Stimulated activated naive CD8-positive, alpha-beta T cell treated with anti-CD3 and anti-CD28 coated beads, Interleukin-15, Interleukin-2, amounts not matched to agents 100 ng/mL and 50 ng/mL, for 24 hours (primary cell): ENCODE results near the gene ZDHHC16.

ENCODE experiments used
- H3K27ac Mint-ChIP-seq: one replicate; pipeline ENCODE4 v1.8.0; 2021; ENCODE audit warnings: mild to moderate bottlenecking, mixed read lengths
- H3K27me3 Mint-ChIP-seq: one replicate; pipeline ENCODE4 v1.8.0; 2021; ENCODE audit warnings: mixed read lengths
- H3K36me3 Mint-ChIP-seq: one replicate; pipeline ENCODE4 v1.8.0; 2021; ENCODE audit warnings: low read depth, mixed read lengths
- H3K4me1 Mint-ChIP-seq: one replicate; pipeline ENCODE4 v1.8.0; 2021; ENCODE audit warnings: low read depth, mixed read lengths
- H3K4me3 Mint-ChIP-seq: one replicate; pipeline ENCODE4 v1.8.0; 2021; ENCODE audit warnings: mild to moderate bottlenecking, mixed read lengths
- H3K9me3 Mint-ChIP-seq: one replicate; pipeline ENCODE4 v1.8.0; 2021; ENCODE audit warnings: mixed read lengths

Gene ZDHHC16

DNA sequence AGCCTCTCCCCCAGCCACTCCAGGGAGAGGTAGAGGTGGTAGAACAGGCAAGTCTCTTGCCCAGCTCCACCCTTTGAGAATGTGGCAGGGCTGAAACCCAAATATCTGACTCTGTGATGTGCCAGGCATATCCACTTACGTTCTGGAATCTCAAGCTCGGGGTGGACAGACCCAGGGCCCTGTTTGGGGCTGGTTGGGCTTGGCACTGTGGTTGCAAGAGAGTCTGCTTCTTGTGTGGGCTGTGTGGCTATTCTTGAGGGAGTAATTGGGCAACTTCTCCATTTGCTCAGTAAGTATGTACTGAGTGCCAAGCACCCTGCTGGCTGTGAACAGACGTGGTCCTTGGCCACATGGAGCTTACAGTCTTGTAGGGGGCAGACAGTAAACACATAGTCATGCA is 57.4 kb downstream of the ZDHHC16 start:
- Mint-ChIP-seq H3K27ac (no peak overlapping the region), H3K4me1 (peaks cover 16% of the 10 kb centered on the region)

DNA sequence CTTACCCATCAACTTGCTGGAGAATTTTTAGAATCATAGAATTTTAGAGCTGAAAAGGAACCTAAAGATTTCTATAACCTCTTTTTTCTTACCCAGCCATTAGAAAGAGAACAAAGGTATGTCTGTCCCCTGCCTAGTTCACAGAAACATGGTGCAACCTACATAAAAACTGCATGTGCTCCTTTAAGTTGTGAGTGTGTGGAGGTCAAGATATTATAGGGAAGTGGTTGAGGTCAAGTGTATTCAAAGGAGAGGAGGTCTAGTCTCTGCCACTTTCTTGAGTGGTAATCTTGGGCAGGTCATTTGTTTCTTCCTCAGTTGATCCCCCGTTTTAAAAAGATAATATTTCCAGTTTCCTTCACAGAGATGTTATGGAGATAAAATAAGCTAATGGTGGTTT is 59.2 kb downstream of the ZDHHC16 start:
- no peaks in the 10 kb centered on the region for H3K36me3 Mint-ChIP-seq
- H3K27ac Mint-ChIP-seq, result no peak overlapping the region
- H3K27me3 Mint-ChIP-seq, result peaks cover 17% of the 10 kb centered on the region
- H3K4me1 Mint-ChIP-seq, result peaks cover 10% of the 10 kb centered on the region
- H3K9me3 Mint-ChIP-seq, result no peaks in the 10 kb centered on the region
- no peak overlapping the region for H3K4me3 Mint-ChIP-seq

More for the DNA sequence above, 57.4 kb downstream of the ZDHHC16 start:
- Mint-ChIP-seq H3K36me3 (no peaks in the 10 kb centered on the region), H3K9me3 (no peaks in the 10 kb centered on the region), H3K27me3 (peaks cover 23% of the 10 kb centered on the region), H3K4me3 (no peak overlapping the region)

DNA sequence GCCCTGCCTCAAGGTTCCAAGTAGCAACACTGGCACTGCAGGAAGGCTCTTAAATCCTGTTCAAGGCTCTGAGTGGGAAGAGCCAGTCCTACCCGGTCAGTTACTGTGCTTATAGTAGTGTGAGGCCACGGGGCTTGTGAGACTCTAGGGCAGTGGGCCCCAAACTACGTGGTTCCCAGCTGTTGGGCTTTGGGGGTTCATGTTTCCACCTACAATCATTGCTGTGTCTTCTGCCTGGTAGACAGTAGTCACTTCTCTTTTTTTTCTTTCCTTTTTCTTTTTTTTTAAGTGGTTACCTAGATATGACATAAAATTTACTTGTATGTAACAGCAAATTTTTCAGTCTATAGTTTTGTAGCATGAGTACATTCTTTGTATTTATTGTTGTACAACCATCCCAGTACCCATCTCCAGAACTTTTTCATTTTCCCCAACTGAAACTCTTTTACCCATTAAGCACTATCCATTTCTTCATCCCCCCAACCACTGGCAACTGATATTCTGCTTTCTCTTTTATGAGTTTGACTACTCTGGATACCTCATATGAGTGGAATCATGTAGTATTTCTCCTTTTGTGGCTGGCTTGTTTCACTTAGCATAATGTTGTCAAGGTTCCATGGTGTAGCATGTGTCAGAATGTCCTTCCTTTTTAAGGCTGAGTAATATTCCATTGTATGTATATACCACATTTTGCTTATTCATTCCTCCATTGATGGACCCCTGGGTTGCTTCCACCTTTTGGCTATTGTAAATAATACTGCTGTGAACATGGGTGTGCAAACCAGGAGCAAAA is 60.4 kb downstream of the ZDHHC16 start:
- H3K27ac Mint-ChIP-seq, result no peak overlapping the region
- H3K4me1 Mint-ChIP-seq, result peaks cover 4% of the 10 kb centered on the region
- H3K36me3 Mint-ChIP-seq, result no peaks in the 10 kb centered on the region
- H3K9me3 Mint-ChIP-seq, result no peaks in the 10 kb centered on the region
- no peak overlapping the region for H3K4me3 Mint-ChIP-seq
- peaks cover 6% of the 10 kb centered on the region for H3K27me3 Mint-ChIP-seq
